Sciatic nerve (tissue), 2 donors: ENCODE data around the gene SIRPB1. TPM values are rescaled to one million over a fixed set of nuclear protein-coding genes. Genes with fewer than 3 reads are reported as not detected.
"Not testable (repeated sequence)": the region's sequence is repeated elsewhere in the genome, so short reads cannot be mapped to it uniquely, and the experiment has no call there.

ENCODE experiments used
- ATAC-seq: fragments of 200-7000 bp; cut with Tn5 transposase; one replicate; pipeline ENCODE4 v1.9.1; 2020; ENCODE audit warnings: mild to moderate bottlenecking, moderate library complexity
- DNase-seq: peaks from one replicate; pipeline ENCODE4 v3.0.0-alpha.2; 2020; ENCODE audit warnings: low spot score
- intact Hi-C: fragments of 100-400 bp; cut with DNase I; formaldehyde crosslinking; loops from one replicate; pipeline ENCODE4 v1.14.2; 2022
- total RNA-seq: library from RNA; stranded (reverse); fragmentation: NEBNext Ultra II Directional; extraction: Animal tissue kit (Norgen Biotek cat#: 25700); gene quantifications from one replicate; pipeline ENCODE4 v1.2.1, GENCODE V29; 2021
- donor health status: DM: no; HTN: no; CAD: no.
- donor health status: DM: no; HTN: no; CAD: no.

SIRPB1 gene
- total RNA-seq, 1 donor from 2014 or later, result 6.6 TPM

DNA sequence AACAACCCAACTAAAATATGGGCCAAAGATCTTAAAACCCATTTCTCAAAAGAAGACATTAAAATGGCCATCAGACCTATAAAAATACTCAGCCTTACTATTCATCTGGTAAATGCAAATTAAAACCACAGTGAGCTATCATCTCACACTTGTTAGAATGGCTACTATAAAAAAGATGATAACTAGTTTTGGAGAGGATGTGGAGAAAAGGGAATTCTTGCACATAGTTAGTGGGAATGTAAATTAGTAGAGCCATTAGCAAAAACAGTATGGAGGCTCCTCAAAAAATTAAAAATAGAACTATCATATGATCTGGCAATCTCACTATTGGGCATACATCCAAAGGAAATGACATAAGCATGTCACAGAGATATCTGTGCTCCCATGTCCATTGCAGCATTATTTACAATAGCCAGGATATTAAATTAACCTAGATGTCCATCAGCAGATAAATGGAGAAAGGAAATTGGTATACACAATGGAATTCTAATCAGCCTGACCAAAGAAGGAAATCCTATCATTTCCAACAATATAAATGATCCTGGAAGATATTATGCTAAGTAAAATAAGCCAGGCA lies 2.9 kb downstream of the SIRPB1 start:
- DNase-seq, result no peak
- intact Hi-C loops, result no loop called here
- ATAC-seq, result no peak

DNA sequence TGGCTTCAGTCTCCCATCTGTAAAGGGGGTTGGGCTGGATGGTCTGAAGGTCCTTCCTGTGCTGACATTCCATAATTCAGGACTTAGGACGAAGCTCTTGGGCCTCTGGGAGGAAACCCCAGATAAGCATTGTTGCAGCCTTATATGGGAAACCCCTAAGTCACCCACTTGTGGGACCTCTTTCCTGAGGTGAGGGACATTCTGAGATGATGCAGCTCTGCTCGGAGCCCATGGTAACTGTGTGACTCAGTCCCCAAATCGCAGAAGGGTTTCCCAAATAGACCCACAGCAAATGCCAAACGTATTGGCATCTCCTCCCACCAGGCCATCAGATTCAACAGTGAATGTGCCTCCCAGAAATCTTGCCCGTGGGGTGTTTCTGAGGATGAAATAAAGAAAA lies 9.4 kb downstream of the SIRPB1 start:
- DNase-seq, ATAC-seq, intact Hi-C loops: not testable (repeated sequence)

DNA sequence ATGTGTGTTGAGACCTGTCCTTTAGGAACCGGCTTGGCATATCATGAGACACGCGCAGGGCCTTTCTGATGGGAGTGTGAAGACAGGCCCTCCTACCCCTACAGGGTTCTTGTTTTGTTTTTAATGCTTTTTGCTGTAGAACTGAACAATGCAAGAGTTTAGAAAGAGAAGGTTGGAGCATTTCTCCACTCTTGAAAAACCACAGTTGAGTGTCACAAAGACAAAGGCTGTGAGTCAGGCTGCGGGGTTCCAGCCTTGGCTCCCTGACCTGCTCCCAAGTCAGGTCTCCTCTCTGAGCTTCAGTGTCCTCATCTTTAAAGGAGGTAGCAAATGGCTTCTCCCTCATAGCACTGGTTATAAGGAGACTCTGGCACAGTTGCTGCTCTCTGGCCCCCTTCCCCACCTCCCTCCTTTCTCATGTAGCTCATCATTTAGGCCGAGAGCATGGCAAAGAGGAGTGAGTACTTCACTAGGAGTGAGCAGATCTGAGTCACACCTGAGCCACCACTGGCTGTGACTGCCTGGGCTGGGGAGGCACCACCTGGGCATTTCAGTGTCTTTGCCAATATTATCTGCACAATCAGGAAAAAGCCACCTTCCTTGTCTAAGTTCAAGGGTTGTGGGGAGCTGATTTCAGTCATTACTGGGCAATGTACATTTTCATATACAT lies 11.0 kb downstream of the SIRPB1 start:
- ATAC-seq, DNase-seq, intact Hi-C loops: not testable (repeated sequence)

DNA sequence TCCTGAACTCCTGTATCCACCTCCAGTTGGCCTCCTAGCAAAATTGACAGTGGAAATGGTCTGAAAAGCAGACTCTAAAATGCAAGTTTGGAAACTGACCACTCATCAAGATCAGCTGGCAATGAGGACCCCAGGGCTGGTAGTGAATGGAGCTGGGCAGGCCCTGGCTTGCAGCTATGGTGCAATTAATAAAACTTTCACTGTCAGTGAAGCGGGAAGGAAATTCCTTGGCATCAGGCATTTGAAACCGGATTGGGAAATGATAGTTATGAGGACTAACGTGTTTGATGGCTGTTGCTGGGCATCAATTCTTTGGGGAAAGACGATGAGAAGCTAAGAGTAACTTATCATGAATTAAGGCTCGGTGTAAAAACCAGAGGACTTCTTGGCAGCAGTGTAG lies 19.1 kb downstream of the SIRPB1 start:
- no peak for ATAC-seq
- intact Hi-C loops, result no loop called here
- no peak for DNase-seq

DNA sequence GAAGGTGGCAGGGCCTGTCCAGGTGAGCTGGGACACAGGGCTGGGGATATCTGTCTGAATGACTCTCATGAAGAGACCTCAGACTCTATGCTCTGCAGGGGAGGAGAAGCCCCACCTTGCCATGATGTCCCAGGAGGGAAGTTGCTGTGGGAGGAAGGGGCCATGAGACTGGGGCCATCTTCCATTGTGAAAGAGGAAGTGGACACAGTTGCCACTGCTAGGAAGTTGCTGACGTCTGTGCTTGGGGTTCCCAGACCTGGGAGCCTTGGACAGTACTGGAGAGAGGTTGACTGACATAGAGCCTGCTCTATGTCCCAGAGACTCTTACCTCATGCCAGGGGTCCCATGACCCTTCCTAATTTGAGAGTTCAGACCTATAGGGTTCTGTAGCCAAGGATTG lies 24.5 kb downstream of the SIRPB1 start:
- intact Hi-C loops, result no loop called here
- DNase-seq, result no peak

DNA sequence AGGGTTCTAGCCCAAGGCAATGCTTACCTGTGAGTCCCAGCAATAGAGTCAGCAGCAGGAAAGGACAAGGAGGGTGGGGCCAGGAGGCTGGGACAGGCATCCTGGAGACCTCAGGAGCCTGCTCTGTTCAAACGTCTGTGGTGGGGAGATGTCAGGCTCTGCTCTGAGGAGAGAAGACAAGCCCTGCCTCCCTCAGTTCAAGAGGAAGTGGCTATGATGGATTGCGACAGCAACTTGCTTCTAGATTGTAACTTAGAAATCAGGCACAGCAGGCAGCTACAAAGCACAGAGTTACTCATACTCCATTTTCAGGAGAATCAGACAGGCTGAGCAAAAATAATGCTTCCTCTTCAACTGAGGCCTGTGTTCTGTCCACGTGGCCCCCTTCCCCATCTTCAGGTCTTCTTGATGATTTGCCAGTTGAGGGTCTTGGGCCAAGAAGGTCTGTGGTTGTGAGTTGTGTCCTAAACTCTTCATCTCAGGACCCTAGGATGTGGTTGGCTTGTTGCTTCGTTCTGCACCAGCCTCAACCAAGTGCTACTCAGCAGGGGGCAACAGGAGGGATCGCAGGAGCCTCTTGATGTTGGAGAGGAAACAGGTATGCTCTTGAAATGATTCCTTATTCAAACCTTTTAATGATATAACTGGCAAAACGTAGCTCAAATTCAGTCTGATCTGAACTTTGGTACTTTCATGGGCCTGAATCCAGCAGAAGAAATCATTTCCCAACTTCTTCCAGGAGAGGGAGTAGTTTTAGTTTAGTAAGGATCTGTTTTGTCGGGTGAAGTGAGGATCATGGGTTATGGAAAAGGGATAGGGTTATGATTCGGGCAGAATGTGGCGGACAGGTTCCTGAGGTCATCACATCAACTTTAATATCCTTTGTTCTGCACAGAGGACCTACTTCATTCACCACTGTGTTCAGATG lies 31.0 kb downstream of the SIRPB1 start:
- intact Hi-C loops, result no loop called here
- DNase-seq, result no peak
- ATAC-seq, result no peak

More for the DNA sequence above, 24.5 kb downstream of the SIRPB1 start:
- no peak for ATAC-seq

DNA sequence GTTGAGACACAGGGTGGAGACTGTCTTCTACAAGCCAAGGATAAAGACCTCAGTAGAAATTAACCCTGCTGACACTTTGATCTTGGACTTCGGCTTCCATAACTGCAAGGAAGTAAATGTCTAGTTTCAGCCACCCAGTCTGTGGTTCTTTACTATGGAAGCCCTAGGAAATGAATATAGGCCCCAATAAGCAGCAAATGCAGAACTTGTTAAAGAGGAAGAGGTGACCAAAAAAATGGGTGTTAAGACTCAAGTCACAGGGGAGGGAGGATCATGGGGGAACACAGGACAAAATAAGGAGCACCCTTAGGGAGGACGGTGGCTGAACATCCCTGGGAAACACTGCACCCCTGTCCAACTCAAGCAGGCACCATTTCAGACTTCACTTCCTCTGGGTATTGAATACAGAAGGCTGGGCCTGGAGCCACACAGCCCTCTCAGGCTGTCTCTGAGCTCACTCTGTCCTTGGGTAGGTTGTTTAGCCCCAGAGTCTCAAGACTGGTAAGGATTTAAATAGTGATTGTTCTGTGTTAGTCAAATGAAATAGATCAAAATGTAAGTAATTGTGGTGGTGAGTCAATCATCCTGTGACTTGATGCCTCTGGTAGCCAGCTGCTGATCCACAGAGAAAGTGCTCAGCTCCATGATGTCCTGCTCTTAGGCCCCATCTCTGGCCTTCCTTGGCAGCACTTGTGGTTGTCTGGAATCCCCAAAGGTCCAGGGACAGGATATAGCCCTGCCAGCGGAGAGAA lies 31.9 kb downstream of the SIRPB1 start:
- no peak for ATAC-seq
- intact Hi-C loops, result no loop called here

DNA sequence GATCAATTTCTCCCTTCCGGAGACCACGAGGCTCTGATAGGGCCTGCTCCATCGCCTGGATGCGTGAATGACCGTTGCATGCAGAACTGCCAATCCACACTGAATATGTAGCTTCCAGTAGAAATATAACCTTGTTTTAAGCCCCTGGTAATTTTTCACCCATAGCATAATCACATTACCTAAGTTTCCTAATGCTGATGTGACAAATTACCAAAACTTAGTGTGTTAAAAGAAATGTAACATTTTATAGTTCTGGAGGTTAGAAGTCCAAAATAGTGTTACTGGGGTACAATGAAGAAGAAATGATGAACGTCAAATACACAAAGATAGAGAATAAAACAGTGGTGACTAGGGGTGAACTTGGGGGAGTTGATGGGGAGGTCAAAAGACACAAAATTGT lies 40.3 kb downstream of the SIRPB1 start:
- intact Hi-C loops, result no loop called here
- DNase-seq, result no peak
- no peak for ATAC-seq

More for the DNA sequence above, 31.9 kb downstream of the SIRPB1 start:
- no peak for DNase-seq

DNA sequence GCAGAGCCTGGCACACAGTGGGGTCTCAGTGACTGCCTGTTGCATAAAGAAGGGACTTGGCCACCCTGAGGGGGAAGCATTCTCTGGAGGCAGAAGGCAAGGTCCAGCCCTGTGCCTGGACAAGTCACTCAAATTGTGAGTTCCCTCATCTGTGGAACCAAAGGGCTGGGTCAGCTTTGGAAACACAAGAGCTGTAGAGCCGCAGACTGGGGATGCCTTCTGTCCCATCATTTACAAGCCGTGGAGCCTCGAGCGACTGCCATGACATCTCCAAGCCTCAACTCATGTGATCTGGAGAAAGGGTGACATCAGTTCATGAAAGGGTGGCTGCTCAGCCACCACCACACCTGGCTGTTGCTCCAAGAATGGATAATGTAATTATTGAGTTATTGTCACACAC lies 41.9 kb downstream of the SIRPB1 start:
- DNase-seq, result no peak
- intact Hi-C loops, result no loop called here

DNA sequence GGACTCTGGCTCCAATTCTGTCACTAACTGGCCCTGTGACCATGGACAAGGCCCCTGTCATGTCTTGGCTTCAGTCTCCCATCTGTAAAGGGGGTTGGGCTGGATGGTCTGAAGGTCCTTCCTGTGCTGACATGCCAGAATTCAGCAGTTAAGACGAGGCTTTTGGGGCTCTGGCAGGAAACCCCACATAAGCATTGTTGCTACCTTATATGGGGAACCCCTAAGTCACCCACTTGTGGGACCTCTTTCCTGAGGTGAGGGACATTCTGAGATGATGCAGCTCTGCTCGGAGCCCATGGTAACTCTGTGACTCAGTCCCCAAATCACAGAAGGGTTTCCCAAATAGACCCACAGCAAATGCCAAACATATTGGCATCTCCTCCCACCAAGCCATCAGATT lies 42.5 kb downstream of the SIRPB1 start:
- intact Hi-C loops, DNase-seq, ATAC-seq: not testable (repeated sequence)

More for the DNA sequence above, 41.9 kb downstream of the SIRPB1 start:
- ATAC-seq, result no peak

DNA sequence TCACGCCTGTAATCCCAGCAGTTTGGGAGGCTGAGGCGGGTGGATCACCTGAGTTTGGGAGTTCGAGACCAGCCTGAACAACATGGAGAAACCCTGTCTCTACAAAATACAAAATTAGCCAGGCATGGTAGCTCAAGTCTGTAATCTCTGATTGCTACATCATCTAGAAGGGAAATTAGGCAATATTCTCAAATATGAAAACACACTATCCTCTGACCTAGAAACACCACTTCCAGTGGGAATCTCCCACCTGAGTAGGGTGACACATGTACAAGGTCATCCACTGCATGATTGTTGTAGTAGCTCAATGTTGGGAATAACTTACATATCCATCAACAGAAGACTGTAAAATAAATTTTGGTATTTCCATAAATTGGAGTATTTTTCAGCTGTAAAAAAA lies 43.2 kb downstream of the SIRPB1 start:
- DNase-seq (no peak), ATAC-seq (no peak)
- intact Hi-C loops, result no loop called here

DNA sequence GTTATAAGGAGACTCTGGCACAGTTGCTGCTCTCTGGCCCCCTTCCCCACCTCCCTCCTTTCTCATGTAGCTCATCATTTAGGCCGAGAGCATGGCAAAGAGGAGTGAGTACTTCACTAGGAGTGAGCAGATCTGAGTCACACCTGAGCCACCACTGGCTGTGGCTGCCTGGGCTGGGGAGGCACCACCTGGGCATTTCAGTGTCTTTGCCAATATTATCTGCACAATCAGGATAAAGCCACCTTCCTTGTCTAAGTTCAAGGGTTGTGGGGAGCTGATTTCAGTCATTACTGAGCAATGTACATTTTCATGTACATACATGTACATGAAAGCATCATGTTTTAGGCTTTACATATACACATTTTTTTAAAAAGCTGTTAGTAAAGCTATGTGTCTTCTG lies 43.8 kb downstream of the SIRPB1 start:
- DNase-seq, ATAC-seq, intact Hi-C loops: not testable (repeated sequence)

DNA sequence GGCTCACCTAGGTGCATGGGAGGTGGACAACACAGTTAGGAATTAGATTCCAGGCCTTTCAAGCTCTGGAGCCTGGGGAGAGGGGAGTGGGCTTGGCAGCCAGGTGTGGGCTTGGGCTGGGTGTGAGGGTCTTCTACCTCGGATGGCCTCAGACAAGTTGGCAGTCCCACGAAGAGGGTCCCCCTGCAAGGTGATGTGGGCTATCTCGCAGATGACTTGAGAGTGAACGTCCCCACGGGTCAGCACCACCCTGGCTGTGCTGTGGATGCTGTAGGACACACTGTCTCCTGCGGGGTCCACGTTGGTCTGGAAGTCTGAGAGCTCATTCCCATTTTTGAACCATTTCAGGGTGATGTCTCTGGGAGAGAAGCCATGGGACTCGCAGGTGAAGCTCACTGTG lies 48.2 kb downstream of the SIRPB1 start:
- DNase-seq, ATAC-seq, intact Hi-C loops: not testable (repeated sequence)

Other genes starting within 250 kb of the SIRPB1 start
- 242 TPM for gene FKBP1A, start 227.0 kb downstream of the SIRPB1 start, total RNA-seq
- gene NSFL1C, start 153.2 kb downstream of the SIRPB1 start, total RNA-seq, result 77.9 TPM
- 8.2 TPM for gene SIRPB2, start 128.6 kb downstream of the SIRPB1 start, total RNA-seq
- gene SIRPD, start 62.3 kb downstream of the SIRPB1 start, total RNA-seq, result not detected
- gene SIRPG, start 37.8 kb upstream of the SIRPB1 start, total RNA-seq, result not detected